Adrenal gland (tissue), 5 donors: ENCODE data around the gene PPT2.

Experiments
- POLR2A ChIP-seq, 2 donors: fragments of 450-650 bp; IDR thresholded peaks; one replicate each; pipeline ENCODE4 v1.6.1; 2017; ENCODE audit warnings: antibody characterized with exemption in 2 of 2, mild to moderate bottlenecking in 2 of 2, moderate library complexity in 1 of 2
- TF ChIP-seq, protein P1 (sequence below), 6 experiments: fragments of 450-650 bp in 4 of 6; fragments of 200-600 bp in 2 of 6; sonication (generic) in 1 of 6; IDR thresholded peaks; 1 replicate in 5 of 6; 2 replicates in 1 of 6; pipeline versions ENCODE4 v1.5.1 to v1.8.0; 2016 to 2021; ENCODE audit warnings: antibody characterized with exemption in 6 of 6, mild to moderate bottlenecking in 2 of 6, moderate library complexity in 1 of 6
- donor health status: DM: no; HTN: no; CAD: no.

DNA sequence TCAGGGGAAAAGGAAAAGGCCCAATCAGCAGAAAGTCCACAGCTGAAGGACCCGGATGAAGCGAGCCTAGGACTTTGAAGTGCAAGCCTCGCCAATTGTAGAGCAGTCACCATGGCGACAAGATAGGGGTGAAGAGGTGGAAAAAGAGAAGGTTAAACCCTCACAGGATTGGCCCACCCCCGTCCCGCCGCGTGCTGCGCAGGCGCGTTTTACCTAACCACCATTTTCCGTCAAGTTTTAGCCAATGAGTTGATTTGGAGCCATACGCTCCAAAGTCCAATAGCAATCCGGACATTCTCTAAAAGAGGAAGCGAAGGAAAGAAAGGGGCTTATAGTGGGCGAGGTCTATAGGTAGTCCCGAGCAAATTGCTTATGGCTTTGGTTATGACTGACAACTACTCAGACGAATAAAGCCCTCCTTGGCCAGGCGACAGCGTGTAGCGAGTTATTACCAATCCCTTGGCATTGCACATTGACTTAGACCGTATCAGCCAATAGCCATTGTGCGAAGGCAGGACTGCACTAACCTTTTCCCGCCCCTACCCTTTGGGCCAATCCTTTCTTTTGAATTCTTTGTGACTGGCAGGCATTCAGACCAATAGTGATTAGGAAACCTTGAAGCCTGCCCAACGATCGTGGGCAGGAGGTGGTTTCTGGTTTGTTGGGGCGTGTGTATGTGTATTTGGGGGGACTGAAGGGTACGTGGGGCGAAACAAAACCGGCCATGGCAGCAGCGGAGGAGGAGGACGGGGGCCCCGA is 24.0 kb downstream of the PPT2 start, which contains the start of gene RNF5:
- TF ChIP-seq, protein P1, sequence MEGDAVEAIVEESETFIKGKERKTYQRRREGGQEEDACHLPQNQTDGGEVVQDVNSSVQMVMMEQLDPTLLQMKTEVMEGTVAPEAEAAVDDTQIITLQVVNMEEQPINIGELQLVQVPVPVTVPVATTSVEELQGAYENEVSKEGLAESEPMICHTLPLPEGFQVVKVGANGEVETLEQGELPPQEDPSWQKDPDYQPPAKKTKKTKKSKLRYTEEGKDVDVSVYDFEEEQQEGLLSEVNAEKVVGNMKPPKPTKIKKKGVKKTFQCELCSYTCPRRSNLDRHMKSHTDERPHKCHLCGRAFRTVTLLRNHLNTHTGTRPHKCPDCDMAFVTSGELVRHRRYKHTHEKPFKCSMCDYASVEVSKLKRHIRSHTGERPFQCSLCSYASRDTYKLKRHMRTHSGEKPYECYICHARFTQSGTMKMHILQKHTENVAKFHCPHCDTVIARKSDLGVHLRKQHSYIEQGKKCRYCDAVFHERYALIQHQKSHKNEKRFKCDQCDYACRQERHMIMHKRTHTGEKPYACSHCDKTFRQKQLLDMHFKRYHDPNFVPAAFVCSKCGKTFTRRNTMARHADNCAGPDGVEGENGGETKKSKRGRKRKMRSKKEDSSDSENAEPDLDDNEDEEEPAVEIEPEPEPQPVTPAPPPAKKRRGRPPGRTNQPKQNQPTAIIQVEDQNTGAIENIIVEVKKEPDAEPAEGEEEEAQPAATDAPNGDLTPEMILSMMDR (IDR thresholded peaks at IDR 0.05) = no peak
- TF ChIP-seq POLR2A (IDR thresholded peaks at IDR 0.05) = peak in 1 of 2 donors; percentile 56
